GM19372 (cell line): Measurements from ENCODE around the gene OR6K6.
A peak's percentile ranks its signal among the peaks of the same experiment; 100 is the strongest.

Source experiments
- ATAC-seq: cut with Tn5 transposase; IDR thresholded peaks from one replicate; pipeline ENCODE4 v1.9.1; 2021; ENCODE audit warnings: mild to moderate bottlenecking, low read depth, moderate library complexity; ENCODE audit not compliant: unreplicated experiment

Gene OR6K6, protein sequence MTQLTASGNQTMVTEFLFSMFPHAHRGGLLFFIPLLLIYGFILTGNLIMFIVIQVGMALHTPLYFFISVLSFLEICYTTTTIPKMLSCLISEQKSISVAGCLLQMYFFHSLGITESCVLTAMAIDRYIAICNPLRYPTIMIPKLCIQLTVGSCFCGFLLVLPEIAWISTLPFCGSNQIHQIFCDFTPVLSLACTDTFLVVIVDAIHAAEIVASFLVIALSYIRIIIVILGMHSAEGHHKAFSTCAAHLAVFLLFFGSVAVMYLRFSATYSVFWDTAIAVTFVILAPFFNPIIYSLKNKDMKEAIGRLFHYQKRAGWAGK

DNA sequence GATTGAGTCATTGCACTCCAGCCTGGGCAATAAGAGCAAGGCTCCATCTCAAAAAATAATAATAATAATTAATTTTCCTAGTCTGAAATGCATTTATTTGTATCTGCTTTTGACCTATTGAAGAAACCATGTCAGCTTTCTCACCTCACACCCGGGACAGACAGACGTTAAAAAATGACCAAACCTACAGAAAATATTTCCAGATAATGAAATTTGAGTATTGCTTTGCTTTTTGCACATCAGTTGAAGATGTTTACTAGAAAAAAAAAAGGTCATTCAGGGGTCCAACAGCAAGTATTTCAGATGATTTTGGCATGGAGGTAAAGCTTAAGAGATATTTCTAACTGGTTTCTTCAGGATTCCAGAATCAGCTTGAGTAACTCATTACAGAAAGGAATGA, at the start of gene OR6K6:
Gene OR6K6 (plus strand): TSS at position 301 of the 400 bp plus-strand sequence. CDS start 168 bp downstream, outside the sequence.
- ATAC-seq = no peak

DNA sequence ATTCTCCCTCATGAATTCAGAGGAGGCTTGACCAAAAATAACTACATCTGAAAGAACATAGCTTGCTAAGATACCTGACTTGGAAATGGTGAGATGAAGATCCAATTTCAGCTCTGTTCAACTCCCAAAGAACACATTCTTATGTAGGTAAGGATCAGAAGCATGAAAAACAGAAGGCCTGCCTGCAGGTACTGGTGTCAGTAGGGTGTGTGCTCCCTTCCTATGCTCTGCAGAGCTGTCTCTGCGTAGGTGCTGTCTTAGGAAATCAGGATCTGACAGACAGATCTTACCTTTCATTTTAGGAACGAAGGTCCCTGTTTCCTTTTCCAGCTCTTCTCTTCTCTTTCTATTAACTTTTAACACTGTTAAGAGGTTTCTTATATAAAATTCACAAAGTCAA, 48.4 kb upstream of the OR6K6 start:
- ATAC-seq = no peak

DNA sequence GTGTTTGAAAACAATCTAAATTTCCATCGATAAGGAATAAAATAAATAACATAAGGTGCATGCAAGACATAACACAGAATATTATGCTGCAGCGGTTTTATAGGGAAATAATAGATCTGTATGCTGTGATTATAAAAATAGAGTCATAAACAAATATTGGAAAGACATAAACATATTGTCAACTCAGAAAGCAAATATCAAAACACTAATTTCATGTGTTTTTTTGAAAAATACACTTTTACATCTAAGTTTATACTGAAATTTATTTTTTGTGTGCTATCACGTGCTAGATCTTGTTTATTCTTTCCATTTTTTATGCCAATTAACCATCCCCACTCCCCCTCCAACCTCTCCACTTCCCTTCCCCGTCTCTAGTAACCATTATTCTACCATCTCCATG, 43.4 kb upstream of the OR6K6 start:
- ATAC-seq = no peak

DNA sequence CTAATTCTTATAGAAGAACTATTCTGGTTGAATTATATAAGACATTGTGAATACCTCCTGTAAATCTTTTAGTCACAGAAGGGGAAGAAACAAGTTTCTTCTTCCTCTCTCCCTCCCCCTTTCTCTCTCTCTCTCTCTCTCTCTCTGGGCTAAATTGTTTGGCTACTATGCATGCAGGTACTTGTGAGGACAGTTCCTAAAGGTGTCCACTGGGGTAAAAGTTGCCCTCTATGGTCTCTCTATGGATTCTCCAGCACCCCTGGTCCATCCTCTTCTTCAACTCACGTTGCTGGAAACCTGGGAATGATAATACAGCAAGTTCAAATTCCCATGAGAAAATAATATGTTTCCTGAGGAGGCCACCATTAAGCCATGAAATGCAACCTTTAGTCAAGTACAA, 39.8 kb upstream of the OR6K6 start:
- ATAC-seq = no peak

DNA sequence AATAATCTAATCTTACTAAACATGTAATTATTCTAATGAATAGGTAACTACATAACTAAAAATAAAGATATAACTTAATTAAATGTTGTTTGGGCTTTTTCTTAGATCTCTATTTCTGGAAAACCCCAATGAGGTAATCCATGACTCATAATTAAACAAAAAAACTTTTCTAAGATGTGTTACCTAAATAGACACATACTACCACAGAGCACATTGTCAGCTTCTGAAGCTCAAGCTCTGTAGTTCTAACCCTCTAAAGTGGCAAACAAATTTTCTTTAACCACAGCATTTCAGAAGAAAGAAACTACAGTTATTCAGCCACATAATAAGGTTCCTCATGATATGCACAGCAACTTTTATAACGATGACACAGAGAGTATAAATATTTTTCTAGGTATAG, 38.2 kb upstream of the OR6K6 start:
- no peak for ATAC-seq

DNA sequence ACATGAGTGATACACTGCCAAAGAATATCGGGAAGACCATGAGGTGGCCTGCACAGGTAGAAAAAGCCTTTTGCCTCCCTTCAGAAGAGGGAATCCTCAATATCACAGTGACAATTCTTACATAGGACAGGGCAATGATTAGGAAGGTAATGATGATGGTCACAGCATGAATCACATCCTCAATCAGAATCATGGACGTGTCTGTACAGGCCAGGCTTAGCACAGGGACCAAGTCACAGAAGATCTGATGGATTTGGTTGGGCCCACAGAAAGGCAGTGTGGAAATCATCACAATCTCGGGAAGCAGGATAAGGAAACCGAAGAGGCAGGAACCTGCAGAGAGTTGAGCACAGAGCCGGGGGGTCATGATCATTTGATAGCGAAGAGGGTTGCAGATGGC, 37.2 kb upstream of the OR6K6 start:
- no peak for ATAC-seq

DNA sequence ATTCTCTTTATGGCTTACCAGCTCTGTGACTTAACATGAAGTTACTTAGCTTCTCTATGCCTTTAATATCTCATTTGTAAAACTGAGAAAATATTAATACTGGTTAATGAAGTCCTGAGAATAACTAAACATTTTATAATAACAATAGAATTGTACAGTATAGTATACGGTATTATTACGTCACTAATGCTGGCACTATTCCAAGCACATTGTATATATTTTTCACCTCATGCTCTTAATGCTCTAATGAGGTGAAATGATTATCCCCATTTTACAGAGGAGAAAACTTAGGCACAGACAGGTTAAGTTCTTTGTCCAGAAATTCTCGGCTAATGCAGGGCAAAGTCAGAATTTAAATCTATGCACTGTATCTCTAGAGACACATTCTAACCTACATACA, 34.9 kb upstream of the OR6K6 start:
- ATAC-seq = no peak

DNA sequence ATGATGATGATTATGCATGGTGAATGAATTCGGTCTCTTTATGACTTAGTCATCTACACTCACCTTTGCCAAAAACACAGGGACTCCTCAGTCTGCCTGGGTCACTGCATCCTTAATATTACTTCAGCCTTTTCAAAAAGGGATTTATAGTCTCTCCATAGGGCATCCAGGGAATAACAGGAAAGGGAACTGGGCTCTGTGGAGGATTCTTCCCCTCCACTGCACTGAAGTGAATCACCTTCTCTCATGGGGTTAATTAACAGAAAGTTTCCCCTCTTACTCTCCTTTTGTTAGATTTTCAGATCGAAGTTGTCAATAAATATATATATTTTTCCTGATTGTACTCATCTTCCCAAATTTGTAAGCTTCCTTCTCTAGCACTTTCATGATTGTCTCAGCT, 33.9 kb upstream of the OR6K6 start, which contains the start of gene OR6K3:
Gene OR6K3 (minus strand): TSS at position 101 of the 400 bp plus-strand sequence. CDS start 2,605 bp downstream, outside the sequence.
- ATAC-seq = no peak

DNA sequence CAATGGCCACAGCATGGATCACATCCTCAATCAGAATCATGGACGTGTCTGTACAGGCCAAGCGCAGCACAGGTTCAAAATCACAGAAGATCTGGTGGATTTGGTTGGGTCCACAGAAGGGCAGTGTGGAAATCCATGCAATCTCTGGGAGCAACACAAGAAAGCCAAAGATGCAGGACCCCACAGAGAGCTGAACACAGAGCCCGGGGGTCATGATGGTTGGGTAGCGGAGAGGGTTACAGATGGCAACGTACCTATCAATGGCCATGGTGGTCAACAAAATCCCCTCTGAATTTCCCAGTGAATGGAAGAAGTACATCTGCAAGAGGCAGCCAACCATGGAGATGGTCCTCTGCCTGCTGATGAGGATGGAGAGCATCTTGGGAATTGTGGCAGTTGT, 30.1 kb upstream of the OR6K6 start:
- ATAC-seq = no peak

DNA sequence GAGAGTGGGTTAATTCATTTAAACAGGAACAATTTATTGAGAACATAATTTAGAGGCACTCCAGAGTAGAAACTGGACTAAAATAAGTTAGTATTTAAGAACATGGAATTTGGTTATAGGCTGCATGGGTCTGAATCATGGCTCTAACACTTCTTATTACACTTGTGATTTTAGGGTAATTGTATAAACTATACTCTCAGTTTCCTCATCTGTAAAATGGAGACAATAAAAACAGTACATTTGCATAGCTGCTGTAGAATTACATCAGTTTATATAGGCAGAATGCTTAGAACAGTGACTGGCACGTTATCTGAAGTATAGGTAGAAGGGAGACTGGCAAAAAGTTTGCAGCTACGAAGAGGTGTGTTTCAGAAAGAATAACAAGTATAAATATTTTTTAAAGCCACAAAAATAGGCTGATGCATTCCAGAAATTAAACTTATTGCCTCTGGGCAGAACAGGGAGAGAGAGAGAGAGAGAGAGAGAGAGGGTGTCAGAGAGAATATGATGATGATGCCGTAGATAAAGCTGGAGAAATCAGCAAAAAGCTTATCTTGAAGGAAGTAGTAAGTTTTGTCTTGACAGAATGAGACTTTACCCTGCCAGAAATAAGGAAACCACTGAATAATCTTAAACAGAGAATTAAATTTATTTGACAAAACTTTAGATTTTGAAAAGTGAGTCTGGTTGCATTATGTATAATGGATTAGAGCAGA, 25.9 kb upstream of the OR6K6 start:
- ATAC-seq = no peak

DNA sequence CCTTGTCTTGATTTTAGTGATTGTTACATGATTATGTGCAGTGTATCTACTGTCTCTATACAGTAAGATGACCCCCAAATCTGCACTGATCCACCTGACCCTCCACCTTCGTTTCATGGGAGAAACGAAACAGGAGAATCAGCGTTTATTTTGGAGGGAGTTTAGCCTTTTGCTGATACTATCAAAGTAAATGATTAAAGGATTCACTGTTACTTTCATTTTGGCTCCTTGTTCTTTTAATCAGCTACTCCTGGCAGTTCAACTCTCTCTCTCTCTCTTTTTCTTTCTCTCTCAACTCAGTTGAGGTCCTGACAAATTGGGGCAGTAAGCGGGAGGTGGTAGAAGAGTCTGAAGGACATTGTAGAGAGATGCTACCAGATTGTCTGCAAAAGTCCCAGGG, 24.1 kb upstream of the OR6K6 start:
- ATAC-seq = no peak

DNA sequence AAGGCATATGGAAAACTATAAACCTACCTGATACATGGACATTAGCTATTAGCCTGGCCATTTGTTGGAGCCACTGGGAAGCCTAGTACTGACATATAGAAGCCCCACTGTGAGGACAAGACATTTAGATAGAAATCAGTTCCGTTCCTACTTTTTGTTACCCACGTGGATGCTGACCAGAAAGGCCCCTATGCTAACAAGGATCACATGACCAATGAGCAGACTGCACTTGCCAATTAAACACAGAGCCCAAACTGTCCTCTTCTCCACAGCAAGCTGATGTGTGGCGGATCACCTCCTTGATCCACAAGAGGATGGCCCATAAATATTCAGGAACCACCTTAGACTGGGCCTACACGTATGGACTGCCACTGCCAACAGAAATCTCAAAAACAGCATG, 22.8 kb upstream of the OR6K6 start:
- no peak for ATAC-seq

DNA sequence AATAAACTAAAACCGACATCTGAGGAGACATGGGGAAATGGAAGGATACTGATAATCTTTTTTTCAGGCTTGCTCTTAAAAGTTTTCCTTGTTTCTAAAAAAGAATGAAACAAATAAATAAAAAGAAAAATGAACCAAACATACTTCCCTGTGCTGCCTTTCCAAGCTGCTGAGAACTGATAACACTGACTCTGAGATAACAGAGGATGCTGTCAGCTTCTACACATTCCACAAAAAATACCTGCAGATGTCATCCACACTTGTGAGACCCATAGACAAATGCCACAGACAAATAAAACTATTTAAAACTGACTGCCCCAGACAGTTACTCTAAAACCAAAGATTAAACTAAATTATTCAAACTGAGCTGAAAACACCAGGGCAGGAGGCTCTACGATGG, 22.0 kb upstream of the OR6K6 start:
- no peak for ATAC-seq

DNA sequence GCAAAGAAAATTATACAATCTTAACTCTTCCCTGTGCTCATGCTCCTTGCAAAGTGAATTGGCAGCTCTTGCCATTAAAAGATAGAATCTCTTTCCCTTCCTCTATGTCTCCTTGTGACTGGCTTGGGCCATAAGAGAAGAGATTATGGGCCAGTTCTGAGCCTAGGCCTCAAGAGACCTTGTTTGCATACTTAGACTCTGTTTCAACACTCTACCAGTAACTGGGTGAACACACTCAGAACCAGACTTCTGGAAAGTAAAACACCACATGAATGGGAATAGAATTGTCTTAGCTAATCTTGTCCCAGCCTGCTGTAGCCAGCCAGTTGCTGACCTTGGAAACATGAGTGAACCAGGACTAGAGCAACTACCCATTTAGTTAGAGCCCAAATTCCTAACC, 18.7 kb upstream of the OR6K6 start:
- ATAC-seq = no peak

DNA sequence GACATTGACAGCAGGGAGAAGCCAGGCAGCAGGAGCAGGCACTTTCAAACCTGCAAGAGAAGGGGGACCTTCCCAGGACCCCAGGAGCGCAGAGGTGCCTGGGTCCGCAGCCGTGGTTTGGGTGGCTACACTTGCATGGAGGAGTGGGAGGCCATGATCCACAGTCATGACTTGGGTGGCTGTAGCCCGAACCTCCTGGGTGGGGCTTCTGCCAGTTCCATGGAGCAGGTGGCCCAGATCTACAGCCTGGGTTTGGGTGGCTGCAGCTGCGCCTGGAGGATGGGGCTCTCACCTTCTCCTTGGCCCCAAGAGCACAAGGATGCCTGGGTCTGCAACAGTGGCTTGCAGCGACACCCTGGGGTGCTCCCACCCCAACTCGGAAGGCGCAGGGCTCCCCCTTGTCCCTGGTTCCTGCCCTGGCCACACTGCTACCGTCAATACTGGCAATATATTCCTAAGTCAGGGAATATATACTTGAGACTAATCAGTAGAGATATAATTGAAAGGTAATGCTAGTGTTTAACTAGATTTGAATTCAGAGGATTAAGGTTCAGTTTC, 2.3 kb upstream of the OR6K6 start:
- no peak for ATAC-seq

DNA sequence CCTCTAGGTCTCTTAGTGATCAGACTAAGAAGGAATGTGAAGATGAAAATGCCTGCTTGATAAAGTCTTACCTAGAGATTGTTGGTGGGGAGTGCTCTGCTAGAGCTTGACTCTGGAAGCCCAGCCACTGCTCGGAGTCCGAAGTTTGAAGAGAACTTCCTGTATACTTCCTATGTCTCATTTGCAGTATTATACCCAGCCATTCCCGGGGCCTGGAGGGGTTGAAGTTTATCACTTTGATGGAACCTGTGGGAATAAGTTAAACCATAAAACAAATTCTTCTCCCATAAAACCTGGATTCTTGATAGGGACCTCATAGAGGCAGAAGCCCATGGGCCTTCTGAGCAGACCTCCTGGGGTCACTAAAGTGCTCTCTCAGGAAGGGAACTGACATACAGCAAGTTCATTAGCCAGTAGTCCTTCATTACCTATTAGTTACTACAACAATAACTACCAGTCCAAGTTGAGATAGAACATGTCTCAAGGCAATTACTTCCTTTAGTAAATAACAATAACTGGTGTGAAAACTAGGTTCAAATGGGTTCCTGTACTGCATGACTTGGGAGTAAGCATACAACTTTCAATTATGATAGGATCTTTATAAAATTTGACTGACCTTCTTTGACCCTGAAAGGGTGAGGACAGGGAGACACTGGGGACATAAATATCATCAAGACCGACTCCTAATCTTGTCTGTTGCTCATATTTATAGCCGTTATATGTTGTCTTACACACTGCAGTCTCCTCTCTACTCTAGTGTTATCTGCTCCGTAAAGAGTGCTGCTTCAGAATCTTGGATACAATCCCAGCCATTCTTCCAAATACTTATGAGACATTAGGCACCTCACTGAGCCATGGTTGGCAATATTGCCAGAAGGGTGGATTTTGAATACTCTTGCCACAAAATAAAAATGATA, 17.7 kb downstream of the OR6K6 start, which contains the start of gene OR6N1:
Gene OR6N1 (minus strand): TSS at position 246 of the 917 bp plus-strand sequence. CDS start 5,513 bp downstream, outside the sequence.
- no peak for ATAC-seq

DNA sequence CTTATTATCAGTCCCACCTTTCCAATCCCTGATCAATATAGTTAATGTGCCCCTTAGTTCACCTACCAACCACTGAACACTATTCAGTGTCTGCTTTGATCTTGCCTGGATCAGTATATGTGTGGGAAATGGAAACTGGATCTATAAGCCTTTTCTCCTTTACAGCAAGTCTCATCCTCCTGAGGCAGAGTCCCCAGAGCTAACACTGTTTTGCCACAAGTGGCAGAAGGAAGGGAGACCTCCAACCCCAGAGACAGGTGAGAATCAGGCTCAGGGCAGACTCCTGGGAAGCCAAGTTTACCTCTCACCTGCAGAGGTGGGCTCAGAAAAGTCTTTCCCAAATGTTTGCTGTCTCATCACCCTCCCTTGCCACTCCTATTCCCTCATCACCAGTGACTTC, 26.6 kb downstream of the OR6K6 start, which contains the start of gene OR6N2:
Gene OR6N2 (minus strand): TSS at position 101 of the 400 bp plus-strand sequence. CDS start 3,569 bp downstream, outside the sequence.
- ATAC-seq = no peak

DNA sequence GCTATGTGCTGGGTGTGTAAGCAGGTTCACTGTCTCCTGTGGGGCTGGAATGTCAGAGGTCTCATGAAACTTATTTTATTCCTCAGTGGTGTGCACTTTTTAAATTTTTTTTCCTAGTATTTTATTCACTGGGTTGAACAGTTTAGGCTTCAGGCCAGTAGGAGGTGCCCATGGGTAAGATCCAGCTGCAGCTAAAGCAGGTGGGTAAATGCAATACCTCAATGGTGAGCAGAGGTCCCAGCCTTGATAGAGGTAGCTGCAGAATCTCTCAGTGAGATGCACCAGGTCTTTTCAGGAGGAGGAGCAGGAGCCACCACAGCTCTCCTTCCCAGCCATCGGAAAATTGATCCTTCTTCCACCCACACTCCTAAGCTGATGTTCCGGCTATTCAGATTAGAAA, 39.1 kb downstream of the OR6K6 start:
- peak; percentile 48 for ATAC-seq

DNA sequence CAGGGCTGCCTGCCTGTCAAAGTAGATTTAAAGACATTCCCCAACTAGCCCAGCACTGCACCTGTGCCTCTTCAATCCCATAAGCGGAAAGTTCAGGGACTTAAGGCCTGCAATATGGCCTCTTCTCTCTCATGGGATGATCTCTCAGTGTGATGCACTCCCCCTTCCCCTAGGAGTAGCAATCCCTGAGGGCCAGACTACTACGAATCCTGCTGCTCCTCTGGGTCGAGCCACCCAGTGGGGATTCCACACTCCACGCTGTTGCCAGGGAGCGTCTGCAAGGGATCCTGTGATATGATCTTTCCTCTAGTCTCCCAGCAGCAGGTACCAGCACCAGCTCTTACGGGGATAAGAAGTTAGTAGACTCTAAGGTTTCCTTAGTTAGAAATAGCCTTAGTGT, 39.7 kb downstream of the OR6K6 start:
- ATAC-seq = no peak

DNA sequence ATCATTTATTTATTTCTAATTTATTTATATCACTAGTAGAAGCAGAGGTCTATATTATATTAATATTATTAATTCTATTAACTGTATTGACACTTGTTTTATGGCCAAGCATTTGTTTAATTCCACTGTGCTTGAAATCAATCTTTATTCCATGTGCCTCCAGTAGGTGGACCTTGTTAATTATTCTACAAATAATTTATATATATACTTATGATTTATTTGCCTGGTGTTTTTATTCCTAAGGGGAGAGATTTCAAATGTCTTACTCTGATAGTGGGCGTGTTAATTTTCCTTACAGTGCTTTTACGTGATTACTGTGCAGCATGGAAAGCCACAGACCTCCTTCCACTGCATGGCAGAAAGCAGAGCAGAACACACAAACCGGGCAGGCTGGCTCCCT, 44.0 kb downstream of the OR6K6 start:
- no peak for ATAC-seq
